ENCODE results near the gene RELA. TPM values are rescaled to one million over a fixed set of nuclear protein-coding genes. Genes with fewer than 3 reads are reported as not detected.
A peak's percentile ranks its signal among the peaks of the same experiment; 100 is the strongest.

Gene RELA
- total RNA-seq, 1 experiment from 2014 or later = 99.3 TPM

DNA sequence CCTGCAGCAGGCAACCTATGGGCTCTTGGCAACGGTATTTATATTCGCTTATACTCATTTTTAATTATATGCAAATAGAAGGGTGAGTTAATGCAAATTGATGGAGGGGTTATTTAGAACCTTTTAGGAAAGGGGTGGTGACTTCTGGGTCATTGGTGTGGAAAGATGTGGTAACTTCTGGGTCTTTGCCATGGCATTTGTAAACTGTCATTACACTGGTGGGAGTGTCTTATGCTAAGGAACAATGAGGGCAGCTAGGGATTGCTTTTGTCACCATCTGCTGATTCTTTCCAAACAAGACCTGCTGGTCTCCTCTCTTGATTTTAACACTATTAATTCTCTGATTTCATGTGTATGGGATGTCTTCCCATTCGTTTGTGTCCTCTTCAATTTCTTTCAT, 37.7 kb upstream of the RELA start:
- Histone ChIP-seq H3K27ac (ENCODE audit: low read depth, low read length, poor library complexity, severe bottlenecking) (no peak overlapping the region), H3K4me1 (ENCODE audit: insufficient read depth, low read length, poor library complexity, severe bottlenecking) (no peaks in the 10 kb centered on the region), H3K4me3 (ENCODE audit: low read depth, low read length, poor library complexity, severe bottlenecking) (no peak overlapping the region), H3K36me3 (ENCODE audit: insufficient read depth, low read length, poor library complexity, severe bottlenecking) (no peaks in the 10 kb centered on the region), H3K27me3 (replicated peaks; ENCODE audit: insufficient read depth, low read depth, low read length, poor library complexity) (no peaks in the 10 kb centered on the region), H3K9me3 (ENCODE audit: low read depth, low read length, poor library complexity, severe bottlenecking) (no peaks in the 10 kb centered on the region)
- ChIA-PET CTCF (interaction anchor here (1.2 kb wide), 1 partner anchor 80 kb away, joined by 3 read pairs; no protein-coding TSS in a partner anchor), POLR2A (ENCODE audit: low non-redundant PET) (no interaction called here)
- no TSS peak for BruUV-seq (replicated peaks)
- DNase-seq (ENCODE audit: low spot score) = peak; percentile 32
- TF ChIP-seq CTCF (conservative IDR thresholded peaks at IDR 0.05; ENCODE audit: low read depth, low read length) (no peak), EZH2 (IDR thresholded peaks at IDR 0.05; ENCODE audit: borderline replicate concordance, low read depth, low read length, poor library complexity, severe bottlenecking) (no peak)
- intact Hi-C loops (cut with micrococcal nuclease; ENCODE audit: unreplicated experiment) = loop anchor here (10.0 kb wide), 1 partner anchor 76 kb away; no protein-coding TSS in a partner anchor

DNA sequence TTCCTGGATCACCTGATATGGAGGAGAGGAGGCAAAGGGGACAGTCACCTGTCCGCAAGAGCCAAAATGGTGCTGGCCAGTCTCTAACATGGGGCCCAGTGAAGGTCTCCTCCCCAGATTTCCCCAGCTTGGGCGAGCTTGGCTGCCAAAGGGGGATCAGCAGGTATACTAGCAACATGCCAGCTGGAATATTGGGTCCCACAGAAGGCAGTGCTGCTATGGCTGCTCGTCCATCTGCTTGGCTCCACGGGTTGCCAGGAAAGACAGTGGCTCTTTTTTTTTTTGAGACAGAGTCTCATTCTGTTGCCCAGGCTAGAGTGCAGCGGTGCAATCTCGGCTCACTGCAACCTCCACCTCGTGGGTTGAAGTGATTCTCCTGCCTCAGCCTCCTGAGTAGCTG, 36.6 kb upstream of the RELA start:
- no TSS peak for BruUV-seq (replicated peaks)
- ChIA-PET CTCF (interaction anchor here (0.7 to 1.2 kb wide), 2 partner anchors 81 to 726 kb away, joined by 3 to 4 read pairs; no protein-coding TSS in a partner anchor), POLR2A (ENCODE audit: low non-redundant PET) (no interaction called here)
- no peaks in the 10 kb centered on the region for H3K27me3 ChIP-seq (replicated peaks; ENCODE audit: insufficient read depth, low read depth, low read length, poor library complexity)
- no peak for DNase-seq (ENCODE audit: low spot score)
- H3K4me1 ChIP-seq (ENCODE audit: insufficient read depth, low read length, poor library complexity, severe bottlenecking) = no peaks in the 10 kb centered on the region
- H3K9me3 ChIP-seq (ENCODE audit: low read depth, low read length, poor library complexity, severe bottlenecking) = no peaks in the 10 kb centered on the region
- no peak overlapping the region for H3K4me3 ChIP-seq (ENCODE audit: low read depth, low read length, poor library complexity, severe bottlenecking)
- intact Hi-C loops (cut with micrococcal nuclease; ENCODE audit: unreplicated experiment) = no loop called here
- no peaks in the 10 kb centered on the region for H3K36me3 ChIP-seq (ENCODE audit: insufficient read depth, low read length, poor library complexity, severe bottlenecking)
- no peak overlapping the region for H3K27ac ChIP-seq (ENCODE audit: low read depth, low read length, poor library complexity, severe bottlenecking)
- no peak for TF ChIP-seq EZH2 (IDR thresholded peaks at IDR 0.05; ENCODE audit: borderline replicate concordance, low read depth, low read length, poor library complexity, severe bottlenecking)
- no peak for TF ChIP-seq CTCF (conservative IDR thresholded peaks at IDR 0.05; ENCODE audit: low read depth, low read length)

DNA sequence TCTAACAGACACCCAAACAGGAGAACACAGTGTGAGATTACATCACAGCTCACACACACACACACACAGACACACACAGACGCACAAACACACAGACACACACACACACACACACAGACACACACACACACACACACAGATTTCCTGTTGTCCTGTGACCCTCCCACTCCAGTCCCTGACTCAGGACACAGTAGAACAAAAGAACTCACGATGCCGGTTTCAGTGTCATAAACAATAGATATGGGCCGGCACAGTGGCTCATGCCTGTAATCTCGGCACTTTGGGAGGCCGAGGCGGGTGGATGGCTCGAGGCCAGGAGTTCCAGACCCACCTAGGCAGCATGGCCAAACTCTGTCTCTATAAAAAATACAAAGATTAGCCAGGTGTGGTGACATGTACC, 35.5 kb upstream of the RELA start:
- Histone ChIP-seq H3K36me3 (ENCODE audit: insufficient read depth, low read length, poor library complexity, severe bottlenecking) (no peaks in the 10 kb centered on the region), H3K27me3 (replicated peaks; ENCODE audit: insufficient read depth, low read depth, low read length, poor library complexity) (no peaks in the 10 kb centered on the region), H3K9me3 (ENCODE audit: low read depth, low read length, poor library complexity, severe bottlenecking) (no peaks in the 10 kb centered on the region), H3K4me3 (ENCODE audit: low read depth, low read length, poor library complexity, severe bottlenecking) (no peak overlapping the region), H3K27ac (ENCODE audit: low read depth, low read length, poor library complexity, severe bottlenecking) (no peak overlapping the region), H3K4me1 (ENCODE audit: insufficient read depth, low read length, poor library complexity, severe bottlenecking) (no peaks in the 10 kb centered on the region)
- no peak for DNase-seq (ENCODE audit: low spot score)
- TF ChIP-seq CTCF (conservative IDR thresholded peaks at IDR 0.05; ENCODE audit: low read depth, low read length) (no peak), EZH2 (IDR thresholded peaks at IDR 0.05; ENCODE audit: borderline replicate concordance, low read depth, low read length, poor library complexity, severe bottlenecking) (no peak)
- BruUV-seq (replicated peaks) = no TSS peak
- POLR2A ChIA-PET (ENCODE audit: low non-redundant PET) = no interaction called here
- CTCF ChIA-PET = no interaction called here
- intact Hi-C loops (cut with micrococcal nuclease; ENCODE audit: unreplicated experiment) = no loop called here
